MG63 (cell line): ENCODE measurements around the gene MARCOL. TPM values are rescaled to one million over a fixed set of nuclear protein-coding genes. Genes with fewer than 3 reads are reported as not detected.

Experiments used
- DNase-seq: peaks from one replicate; pipeline ENCODE4 v3.0.0-alpha.2; 2020
- H3K27me3 ChIP-seq: fragments of 250-450 bp; sonication (Bioruptor Pico); 2 replicates; pipeline ENCODE4 v1.5.1; 2020; ENCODE audit warnings: mild to moderate bottlenecking, moderate library complexity
- H3K36me3 ChIP-seq: fragments of 250-450 bp; sonication (Bioruptor Pico); 2 replicates; pipeline ENCODE4 v1.5.1; 2020; ENCODE audit warnings: mild to moderate bottlenecking, moderate library complexity
- H3K4me3 ChIP-seq: fragments of 250-450 bp; sonication (Bioruptor Pico); 2 replicates; pipeline ENCODE4 v1.5.1; 2020; ENCODE audit warnings: mild to moderate bottlenecking, moderate library complexity
- H3K9me3 ChIP-seq: fragments of 250-450 bp; sonication (Bioruptor Pico); 2 replicates; pipeline ENCODE4 v1.5.1; 2020; ENCODE audit warnings: mild to moderate bottlenecking, moderate library complexity
- total RNA-seq: library from RNA; depleted of rRNA; stranded (reverse); fragments of >200 nt; shearing (Covaris generic); gene quantifications from 2 replicates; pipeline ENCODE4 v1.2.3, GENCODE V29; 2014; ENCODE audit warnings: low replicate concordance; rRNA removed

The MARCOL gene
- not detected in 2 replicates for total RNA-seq

- no peaks in the 10 kb centered on the region; the same call in 1 of the 2 replicates for H3K27me3 ChIP-seq
Measured at GRCh38 chr5:148238418-148238794, at the start of gene MARCOL. Gene MARCOL, plus strand, starts transcription at chr5:148238525. Its CDS starts 73 bp downstream, at chr5:148238598.

DNA sequence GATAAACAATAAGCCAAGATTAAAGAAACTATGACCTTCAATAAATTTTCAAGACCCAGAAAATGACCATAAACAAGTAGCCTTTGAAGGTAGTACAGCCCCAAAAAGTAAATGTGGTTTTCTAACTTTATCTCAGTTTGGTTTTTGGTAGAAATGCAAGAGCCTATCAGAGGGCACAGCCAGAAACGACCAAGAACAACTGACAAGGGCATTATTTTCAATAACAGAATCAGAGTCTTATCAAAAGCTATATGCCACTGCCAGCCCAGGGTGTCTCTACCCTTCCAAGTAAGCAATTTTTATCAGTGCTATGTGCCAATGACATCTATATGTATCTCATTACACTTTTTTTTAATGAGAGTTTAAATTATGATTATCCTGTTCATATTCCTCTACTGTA lies 47.3 kb upstream of the MARCOL start:
- no peak for DNase-seq
- Histone ChIP-seq H3K36me3 (no peaks in the 10 kb centered on the region), H3K9me3 (no peaks in the 10 kb centered on the region), H3K27me3 (no peaks in the 10 kb centered on the region), H3K4me3 (no peak overlapping the region)

More at GRCh38 chr5:148238418-148238794, at the start of gene MARCOL:
- H3K4me3 ChIP-seq, result no peak within 1 kb of the TSS
- no peaks in the 10 kb centered on the region for H3K9me3 ChIP-seq
- DNase-seq, result no peak
- H3K36me3 ChIP-seq, result no peaks in the 10 kb centered on the region

- Histone ChIP-seq H3K4me3 (no peak overlapping the region), H3K9me3 (no peaks in the 10 kb centered on the region), H3K27me3 (no peaks in the 10 kb centered on the region), H3K36me3 (no peaks in the 10 kb centered on the region)
- DNase-seq, result no peak
Measured at GRCh38 chr5:148193202-148193601, 45.1 kb upstream of the MARCOL start.

- H3K4me3 ChIP-seq, result no peak overlapping the region
- no peaks in the 10 kb centered on the region for H3K27me3 ChIP-seq
- no peaks in the 10 kb centered on the region for H3K9me3 ChIP-seq
- no peak for DNase-seq
- no peaks in the 10 kb centered on the region for H3K36me3 ChIP-seq
Measured at GRCh38 chr5:148201151-148201550, 37.2 kb upstream of the MARCOL start.

DNA sequence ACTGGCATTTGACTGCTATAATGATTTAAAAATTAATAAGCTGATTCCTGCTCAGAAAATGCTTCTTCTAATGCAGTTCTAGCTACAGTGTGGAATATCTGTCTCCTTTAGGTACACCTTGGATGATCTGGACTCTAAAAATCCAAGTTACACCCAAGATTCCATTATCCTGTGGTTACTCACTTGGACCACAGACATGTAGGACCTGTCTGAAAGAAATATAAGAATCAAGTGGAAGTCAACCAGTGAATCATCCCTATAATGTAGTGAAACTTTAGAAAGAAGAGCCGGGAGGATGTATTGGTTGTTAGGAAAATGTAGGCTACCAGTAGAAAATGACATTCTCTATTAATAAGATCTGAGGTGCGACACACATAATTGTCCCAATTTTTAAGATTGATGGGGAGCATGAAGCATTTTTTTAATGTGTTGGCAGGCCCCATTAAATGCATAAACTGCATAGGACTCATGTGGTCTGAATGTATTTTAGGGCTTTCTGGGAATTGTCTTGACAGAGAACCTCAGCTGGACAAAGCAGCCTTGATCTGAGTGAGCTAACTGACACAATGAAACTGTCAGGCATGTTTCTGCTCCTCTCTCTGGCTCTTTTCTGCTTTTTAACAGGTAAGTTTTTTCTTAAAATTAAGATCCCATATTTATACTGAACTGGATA lies 35.7 kb upstream of the MARCOL start, which contains the start of gene SPINK6:
Gene SPINK6 (plus strand): TSS at position 512 of the 673 bp plus-strand sequence. CDS start 55 bp downstream, at position 567.
- DNase-seq, result no peak
- no peak within 1 kb of the TSS for H3K4me3 ChIP-seq
- no peaks in the 10 kb centered on the region for H3K27me3 ChIP-seq
- no peaks in the 10 kb centered on the region for H3K9me3 ChIP-seq
- no peaks in the 10 kb centered on the region for H3K36me3 ChIP-seq

GRCh38 chr5:148205044-148205806 lies 33.1 kb upstream of the MARCOL start:
- H3K27me3 ChIP-seq, result no peaks in the 10 kb centered on the region
- no peak for DNase-seq
- no peak overlapping the region for H3K4me3 ChIP-seq
- no peaks in the 10 kb centered on the region for H3K36me3 ChIP-seq
- H3K9me3 ChIP-seq, result no peaks in the 10 kb centered on the region

GRCh38 chr5:148205865-148206264 lies 32.5 kb upstream of the MARCOL start:
- H3K9me3 ChIP-seq, result no peaks in the 10 kb centered on the region
- H3K36me3 ChIP-seq, result no peaks in the 10 kb centered on the region
- no peak overlapping the region for H3K4me3 ChIP-seq
- no peak for DNase-seq
- H3K27me3 ChIP-seq, result no peaks in the 10 kb centered on the region

DNA sequence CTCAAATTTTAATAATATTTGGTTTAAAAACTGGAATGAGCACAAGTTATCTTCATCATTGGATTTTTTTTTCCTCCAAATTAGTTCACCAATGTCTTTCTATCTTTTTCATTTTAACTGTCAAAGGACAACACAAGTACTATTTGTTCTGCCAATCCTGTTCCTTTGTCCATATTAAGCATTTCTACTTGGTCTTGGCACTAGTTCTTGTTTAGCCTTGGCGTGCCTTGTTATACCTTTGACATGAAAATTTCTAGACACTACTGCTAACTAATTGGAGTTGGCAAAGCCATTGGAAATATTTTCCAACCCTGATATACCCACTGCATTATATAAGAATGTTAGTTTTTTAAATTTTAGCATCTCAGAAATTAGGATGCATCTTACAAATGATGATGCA lies 31.7 kb upstream of the MARCOL start:
- Histone ChIP-seq H3K4me3 (no peak overlapping the region), H3K9me3 (no peaks in the 10 kb centered on the region), H3K27me3 (no peaks in the 10 kb centered on the region), H3K36me3 (no peaks in the 10 kb centered on the region)
- DNase-seq, result no peak

- Histone ChIP-seq H3K4me3 (no peak overlapping the region), H3K36me3 (no peaks in the 10 kb centered on the region), H3K9me3 (no peaks in the 10 kb centered on the region), H3K27me3 (no peaks in the 10 kb centered on the region)
- no peak for DNase-seq
Measured at GRCh38 chr5:148208226-148208625, 30.1 kb upstream of the MARCOL start.

DNA sequence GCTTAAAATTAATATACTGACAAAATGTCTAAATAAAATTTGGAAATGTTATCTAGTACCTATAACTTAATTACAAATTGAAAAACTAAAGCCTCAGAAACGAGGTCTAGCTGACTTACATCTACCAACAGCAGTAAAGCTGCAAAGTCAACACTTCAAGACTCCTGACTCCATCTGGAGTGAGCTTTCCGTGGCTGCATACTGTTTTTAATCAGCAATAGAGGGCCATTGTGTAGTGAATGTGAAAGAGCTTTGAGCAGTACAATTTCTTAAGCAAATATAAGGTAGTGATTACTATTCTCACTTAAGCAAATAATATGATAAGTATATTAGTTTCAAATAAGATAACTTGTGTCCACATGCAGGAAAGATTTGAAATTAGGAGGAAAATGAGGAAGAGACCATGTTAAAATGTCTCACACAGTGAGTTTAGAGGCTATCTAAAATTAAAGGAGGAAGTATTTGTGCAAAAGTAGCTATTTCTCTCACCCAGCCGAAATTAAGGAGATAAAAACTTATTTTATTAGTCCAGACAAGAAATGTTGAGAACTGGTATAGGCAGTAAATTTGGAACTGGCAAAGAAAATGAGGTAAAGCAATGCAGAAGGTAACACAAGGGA lies 29.1 kb upstream of the MARCOL start:
- DNase-seq, result no peak
- H3K4me3 ChIP-seq, result no peak overlapping the region

GRCh38 chr5:148214665-148215185 lies 23.6 kb upstream of the MARCOL start:
- no peak overlapping the region for H3K4me3 ChIP-seq
- DNase-seq, result no peak
- H3K27me3 ChIP-seq, result no peaks in the 10 kb centered on the region
- no peaks in the 10 kb centered on the region for H3K36me3 ChIP-seq
- no peaks in the 10 kb centered on the region for H3K9me3 ChIP-seq

More for the DNA sequence above, 29.1 kb upstream of the MARCOL start:
- no peaks in the 10 kb centered on the region for H3K9me3 ChIP-seq
- H3K27me3 ChIP-seq, result no peaks in the 10 kb centered on the region
- no peaks in the 10 kb centered on the region for H3K36me3 ChIP-seq

GRCh38 chr5:148221508-148221907 lies 16.8 kb upstream of the MARCOL start:
- no peak for DNase-seq
- no peaks in the 10 kb centered on the region for H3K9me3 ChIP-seq
- H3K4me3 ChIP-seq, result no peak overlapping the region
- no peaks in the 10 kb centered on the region for H3K36me3 ChIP-seq
- H3K27me3 ChIP-seq, result no peaks in the 10 kb centered on the region

- no peak for DNase-seq
- Histone ChIP-seq H3K27me3 (no peaks in the 10 kb centered on the region), H3K4me3 (no peak overlapping the region), H3K9me3 (no peaks in the 10 kb centered on the region), H3K36me3 (no peaks in the 10 kb centered on the region)
Measured at GRCh38 chr5:148224117-148224742, 14.1 kb upstream of the MARCOL start.

- Histone ChIP-seq H3K9me3 (no peaks in the 10 kb centered on the region), H3K27me3 (no peaks in the 10 kb centered on the region), H3K4me3 (no peak overlapping the region), H3K36me3 (no peaks in the 10 kb centered on the region)
- DNase-seq, result no peak
Measured at GRCh38 chr5:148228392-148228984, 9.8 kb upstream of the MARCOL start.

- no peaks in the 10 kb centered on the region for H3K9me3 ChIP-seq
- no peak overlapping the region for H3K4me3 ChIP-seq
- no peak for DNase-seq
Measured at GRCh38 chr5:148229840-148230239, 8.5 kb upstream of the MARCOL start.

GRCh38 chr5:148230240-148230639 lies 8.1 kb upstream of the MARCOL start:
- Histone ChIP-seq H3K27me3 (no peaks in the 10 kb centered on the region), H3K9me3 (no peaks in the 10 kb centered on the region), H3K36me3 (no peaks in the 10 kb centered on the region), H3K4me3 (no peak overlapping the region)
- no peak for DNase-seq

More at GRCh38 chr5:148229840-148230239, 8.5 kb upstream of the MARCOL start:
- Histone ChIP-seq H3K27me3 (no peaks in the 10 kb centered on the region), H3K36me3 (no peaks in the 10 kb centered on the region)
